Suprapubic skin (tissue), 4 donors: ENCODE results near the gene FNDC11. TPM values are rescaled to one million over a fixed set of nuclear protein-coding genes. Genes with fewer than 3 reads are reported as not detected.
"Not testable (repeated sequence)": the region's sequence is repeated elsewhere in the genome, so short reads cannot be mapped to it uniquely, and the experiment has no call there.

ENCODE experiments used
- DNase-seq, 2 donors: peaks; one replicate each; pipeline ENCODE4 v3.0.0-alpha.2; 2019; ENCODE audit warnings: low spot score in 2 of 2
- H3K27ac ChIP-seq: fragments of 200-600 bp; sonication (generic); one replicate; pipeline ENCODE4 v1.5.1; 2019
- H3K27me3 ChIP-seq: fragments of 200-600 bp; sonication (generic); one replicate; pipeline ENCODE4 v1.5.1; 2019
- H3K36me3 ChIP-seq: fragments of 200-600 bp; sonication (generic); one replicate; pipeline ENCODE4 v1.5.1; 2019
- H3K4me1 ChIP-seq: fragments of 200-600 bp; sonication (generic); one replicate; pipeline ENCODE4 v1.5.1; 2019
- H3K4me3 ChIP-seq: fragments of 200-600 bp; sonication (generic); one replicate; pipeline ENCODE4 v1.5.1; 2019; ENCODE audit warnings: mild to moderate bottlenecking
- H3K9me3 ChIP-seq: fragments of 200-600 bp; sonication (generic); one replicate; pipeline ENCODE4 v1.5.1; 2019
- CTCF ChIP-seq, 2 donors: fragments of 200-600 bp in 1 of 2; fragments of 450-650 bp in 1 of 2; sonication (generic) in 1 of 2; IDR thresholded peaks; one replicate each; pipeline ENCODE4 v1.5.1; 2016 to 2019; ENCODE audit warnings: antibody characterized with exemption in 2 of 2, mild to moderate bottlenecking in 1 of 2, moderate library complexity in 1 of 2
- EP300 ChIP-seq: sonication (generic); formaldehyde crosslinking; IDR thresholded peaks from one replicate; pipeline ENCODE4 v1.6.1; 2017; ENCODE audit warnings: antibody characterized with exemption
- POLR2A ChIP-seq, 2 donors: fragments of 450-650 bp; IDR thresholded peaks; one replicate each; pipeline ENCODE4 v1.6.1; 2017; ENCODE audit warnings: antibody characterized with exemption in 2 of 2, mild to moderate bottlenecking in 2 of 2, moderate library complexity in 2 of 2
- POLR2AphosphoS5 ChIP-seq, 3 donors: sonication (generic); formaldehyde crosslinking; IDR thresholded peaks; one replicate each; pipeline ENCODE4 v1.6.1; 2017; ENCODE audit warnings: antibody characterized with exemption in 3 of 3
- WGBS: methylation state at CpG from one replicate; pipeline ENCODE4 v1.1.5; 2018; 5-methylcytosine and 5-hydroxymethylcytosine counted together
- total RNA-seq, 4 donors: library from RNA; depleted of rRNA; stranded (reverse); fragments of >200 nt; gene quantifications; one replicate each; pipeline ENCODE4 v1.1.0, GENCODE V29; 2016

The FNDC11 gene
- total RNA-seq, 4 donors from 2014 or later, result 0.25 to 0.36 TPM; not detected in 2

GRCh38 chr20:63568986-63569949 is 15.3 kb downstream of the FNDC11 start:
- Histone ChIP-seq H3K4me1 (peaks cover 16% of the 10 kb centered on the region), H3K27ac (no peak overlapping the region), H3K9me3 (no peaks in the 10 kb centered on the region), H3K27me3 (no peaks in the 10 kb centered on the region), H3K4me3 (no peak overlapping the region), H3K36me3 (peaks cover 24% of the 10 kb centered on the region)
- WGBS, result 79% methylated on average over 12 of the region's 46 CpGs
- no peak for DNase-seq
- no peak for TF ChIP-seq POLR2AphosphoS5 (IDR thresholded peaks at IDR 0.05)
- no peak for TF ChIP-seq EP300
- no peak for TF ChIP-seq CTCF (IDR thresholded peaks at IDR 0.05)
- TF ChIP-seq POLR2A (IDR thresholded peaks at IDR 0.05), result no peak

- no peak for TF ChIP-seq POLR2A (IDR thresholded peaks at IDR 0.05)
- TF ChIP-seq CTCF (IDR thresholded peaks at IDR 0.05), result no peak
- no peak for TF ChIP-seq EP300
- TF ChIP-seq POLR2AphosphoS5 (IDR thresholded peaks at IDR 0.05), result no peak
- Histone ChIP-seq H3K9me3 (no peaks in the 10 kb centered on the region), H3K4me3 (no peak overlapping the region), H3K27me3 (no peaks in the 10 kb centered on the region), H3K27ac (no peak overlapping the region), H3K36me3 (peaks cover 12% of the 10 kb centered on the region), H3K4me1 (peaks cover 25% of the 10 kb centered on the region)
- 94% methylated on average over 11 of the region's 28 CpGs for WGBS
- DNase-seq, result no peak
Observed at GRCh38 chr20:63570281-63571086, 16.5 kb downstream of the FNDC11 start.

- H3K36me3 ChIP-seq, DNase-seq, H3K27me3 ChIP-seq, H3K4me3 ChIP-seq, H3K9me3 ChIP-seq, H3K27ac ChIP-seq: not testable (repeated sequence)
- WGBS, result 73% methylated on average over 7 of the region's 11 CpGs
- peaks cover 25% of the 10 kb centered on the region for H3K4me1 ChIP-seq
Observed at GRCh38 chr20:63571087-63571478, 17.1 kb downstream of the FNDC11 start.

GRCh38 chr20:63572071-63572787 is 18.3 kb downstream of the FNDC11 start:
- Histone ChIP-seq H3K36me3 (no peaks in the 10 kb centered on the region), H3K4me1 (peaks cover 25% of the 10 kb centered on the region), H3K9me3 (no peaks in the 10 kb centered on the region), H3K27ac (no peak overlapping the region), H3K27me3 (no peaks in the 10 kb centered on the region), H3K4me3 (no peak overlapping the region)
- TF ChIP-seq POLR2A (IDR thresholded peaks at IDR 0.05) (no peak), POLR2AphosphoS5 (IDR thresholded peaks at IDR 0.05) (no peak), EP300 (no peak), CTCF (IDR thresholded peaks at IDR 0.05) (no peak)
- no CpG with 5 or more reads among the region's 48 CpGs for WGBS
- no peak for DNase-seq

GRCh38 chr20:63572788-63573646 is 19.1 kb downstream of the FNDC11 start:
- WGBS, result 80% methylated on average over 8 of the region's 34 CpGs
- TF ChIP-seq POLR2A (IDR thresholded peaks at IDR 0.05) (no peak), POLR2AphosphoS5 (IDR thresholded peaks at IDR 0.05) (no peak), CTCF (IDR thresholded peaks at IDR 0.05) (no peak), EP300 (no peak)
- no peaks in the 10 kb centered on the region for H3K36me3 ChIP-seq

More at GRCh38 chr20:63572788-63573646, 19.1 kb downstream of the FNDC11 start:
- Histone ChIP-seq H3K4me3 (peak overlapping the region; percentile 89), H3K4me1 (peaks cover 25% of the 10 kb centered on the region), H3K27ac (peak overlapping the region; percentile 76), H3K27me3 (no peaks in the 10 kb centered on the region), H3K9me3 (no peaks in the 10 kb centered on the region)
- DNase-seq, result no peak
